Epithelial cell of prostate (primary cell): Measurements from ENCODE around the gene CRY2.
"Not testable (repeated sequence)": the region's sequence is repeated elsewhere in the genome, so short reads cannot be mapped to it uniquely, and the experiment has no call there.

Experiments used
- DNase-seq: peaks from one replicate; pipeline ENCODE4 v3.0.0-alpha.2; 2011; ENCODE audit warnings: low read depth, low spot score
- H3K27ac ChIP-seq: fragments of 450-650 bp; 2 replicates; pipeline ENCODE4 v1.5.1; 2017; ENCODE audit warnings: mild to moderate bottlenecking

The CRY2 gene

GRCh38 chr11:45894555-45895247 lies 47.4 kb downstream of the CRY2 start:
- DNase-seq, result no peak
- H3K27ac ChIP-seq, result no peak overlapping the region

GRCh38 chr11:45895553-45896259 lies 48.4 kb downstream of the CRY2 start:
- no peak for DNase-seq

DNA sequence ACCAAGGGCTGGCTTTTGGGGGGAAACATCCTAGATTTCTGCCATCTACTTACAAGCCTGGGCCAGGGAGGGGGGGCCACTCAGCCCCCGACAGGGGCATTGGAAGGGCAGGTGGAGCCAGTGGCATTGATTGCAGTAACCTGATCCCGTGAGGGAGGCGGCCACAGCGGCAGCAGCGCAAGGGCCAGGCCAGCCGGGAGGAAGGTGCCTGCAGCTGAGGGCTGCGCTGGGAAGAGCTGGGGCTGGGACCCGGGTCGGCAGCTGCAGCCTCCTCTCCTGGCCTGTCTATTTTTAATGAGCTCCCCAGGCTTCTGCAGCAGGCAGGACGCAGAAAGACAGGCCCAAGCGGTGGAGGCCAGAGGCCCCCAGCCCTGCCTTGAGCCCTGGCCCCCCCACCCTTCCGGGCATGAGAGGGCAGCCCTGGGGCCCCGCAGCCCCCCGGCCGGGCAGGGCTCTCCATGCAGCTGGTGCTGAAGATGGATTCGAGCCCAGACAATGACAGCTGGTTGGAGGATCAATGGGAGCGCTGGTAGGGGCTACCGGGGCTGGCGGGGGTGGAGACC lies 49.2 kb downstream of the CRY2 start:
- H3K27ac ChIP-seq, result no peak overlapping the region
- no peak for DNase-seq

More at GRCh38 chr11:45895553-45896259, 48.4 kb downstream of the CRY2 start:
- H3K27ac ChIP-seq, result no peak overlapping the region

- no peak overlapping the region for H3K27ac ChIP-seq
- no peak for DNase-seq
These were observed 50.3 kb downstream of the CRY2 start for GRCh38 chr11:45897556-45897955.

DNA sequence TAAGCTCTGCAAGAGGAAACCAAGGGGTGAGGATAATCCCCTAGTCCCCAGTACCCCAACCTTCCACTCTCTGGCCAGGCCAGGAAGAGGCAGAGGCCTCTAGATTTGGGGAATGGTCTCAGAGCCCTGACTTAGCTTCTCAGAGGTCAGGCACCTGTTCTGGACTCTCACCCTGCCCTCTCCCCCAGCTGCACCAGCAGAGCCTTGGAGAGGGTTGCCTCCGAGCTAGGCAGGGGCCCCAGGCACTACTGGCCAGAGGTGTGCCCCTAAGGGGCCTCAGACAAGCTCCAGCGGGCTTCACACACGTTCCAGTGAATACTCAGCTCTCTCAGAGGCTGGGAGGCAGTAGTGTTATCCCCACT lies 51.8 kb downstream of the CRY2 start:
- DNase-seq, result no peak
- H3K27ac ChIP-seq, result no peak overlapping the region

DNA sequence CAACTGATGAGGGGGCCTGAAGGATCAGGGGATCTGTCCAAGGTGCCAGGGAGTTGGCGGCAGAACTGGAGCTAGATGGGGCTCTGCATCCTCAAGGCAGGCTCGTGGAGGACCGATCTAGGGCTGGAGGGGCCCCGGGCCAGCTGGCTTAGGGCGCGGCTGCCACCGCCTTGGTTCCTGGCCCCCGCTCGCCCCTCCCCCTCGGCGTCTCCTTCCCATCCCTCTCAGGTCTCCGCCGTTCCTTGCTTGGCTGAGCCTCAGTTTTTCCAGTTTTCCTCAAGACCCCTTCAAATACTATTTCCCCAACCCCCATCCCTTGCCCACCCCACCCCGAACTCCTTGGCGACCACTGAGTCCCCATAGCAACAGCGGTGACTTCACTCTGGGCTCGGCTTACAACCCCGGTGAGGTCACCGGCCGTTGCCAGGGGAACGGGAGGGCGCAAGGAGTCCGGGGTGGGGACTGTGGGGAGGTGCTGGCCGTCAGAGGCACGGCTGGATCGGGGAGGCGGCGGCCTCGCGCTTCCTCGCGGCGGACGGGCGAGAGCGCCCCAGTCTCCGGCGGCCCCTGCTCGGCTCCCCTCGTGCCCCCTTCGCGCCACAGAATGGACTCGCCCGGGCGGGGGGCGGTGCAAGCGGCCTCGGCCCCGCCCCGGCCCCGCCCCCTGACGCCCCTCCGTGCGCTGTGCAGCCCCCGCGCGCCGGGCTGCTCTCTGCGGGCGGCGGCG lies 52.3 kb downstream of the CRY2 start:
- no peak overlapping the region for H3K27ac ChIP-seq
- DNase-seq, result no peak

GRCh38 chr11:45900175-45900800 lies 53.0 kb downstream of the CRY2 start:
- not testable (repeated sequence) for H3K27ac ChIP-seq, DNase-seq

GRCh38 chr11:45900916-45901617 lies 53.8 kb downstream of the CRY2 start:
- DNase-seq, result no peak
- H3K27ac ChIP-seq, result no peak overlapping the region

- H3K27ac ChIP-seq, result no peak overlapping the region
- no peak for DNase-seq
These were observed 54.4 kb downstream of the CRY2 start for GRCh38 chr11:45901626-45902025.

DNA sequence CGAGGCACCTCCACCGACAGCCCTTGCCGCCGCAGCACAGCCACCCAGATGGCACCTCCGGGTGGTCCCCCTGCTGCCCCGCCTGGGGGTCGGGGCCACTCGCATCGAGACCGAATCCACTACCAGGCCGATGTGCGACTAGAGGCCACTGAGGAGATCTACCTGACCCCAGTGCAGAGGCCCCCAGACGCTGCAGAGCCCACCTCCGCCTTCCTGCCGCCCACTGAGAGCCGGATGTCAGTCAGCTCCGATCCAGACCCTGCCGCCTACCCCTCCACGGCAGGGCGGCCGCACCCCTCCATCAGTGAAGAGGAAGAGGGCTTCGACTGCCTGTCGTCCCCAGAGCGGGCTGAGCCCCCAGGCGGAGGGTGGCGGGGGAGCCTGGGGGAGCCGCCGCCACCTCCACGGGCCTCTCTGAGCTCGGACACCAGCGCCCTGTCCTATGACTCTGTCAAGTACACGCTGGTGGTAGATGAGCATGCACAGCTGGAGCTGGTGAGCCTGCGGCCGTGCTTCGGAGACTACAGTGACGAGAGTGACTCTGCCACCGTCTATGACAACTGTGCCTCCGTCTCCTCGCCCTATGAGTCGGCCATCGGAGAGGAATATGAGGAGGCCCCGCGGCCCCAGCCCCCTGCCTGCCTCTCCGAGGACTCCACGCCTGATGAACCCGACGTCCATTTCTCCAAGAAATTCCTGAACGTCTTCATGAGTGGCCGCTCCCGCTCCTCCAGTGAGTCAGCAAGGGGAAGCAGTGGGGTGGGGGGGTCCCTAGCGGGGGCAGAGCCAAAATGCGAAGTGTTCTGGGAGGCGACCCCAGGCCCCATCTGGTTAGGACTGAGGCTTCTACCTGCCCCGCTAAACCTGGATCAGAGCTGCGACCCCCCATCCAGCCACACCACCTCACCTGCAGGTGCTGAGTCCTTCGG lies 55.4 kb downstream of the CRY2 start:
- no peak for DNase-seq
- H3K27ac ChIP-seq, result no peak overlapping the region

- no peak for DNase-seq
- H3K27ac ChIP-seq, result no peak overlapping the region
These were observed 57.1 kb downstream of the CRY2 start for GRCh38 chr11:45904309-45904915.

GRCh38 chr11:45905095-45905494 lies 57.8 kb downstream of the CRY2 start:
- H3K27ac ChIP-seq, result no peak overlapping the region
- DNase-seq, result no peak

GRCh38 chr11:45905576-45905975 lies 58.3 kb downstream of the CRY2 start:
- not testable (repeated sequence) for DNase-seq, H3K27ac ChIP-seq

GRCh38 chr11:45906096-45906682 lies 58.9 kb downstream of the CRY2 start:
- no peak for DNase-seq
- no peak overlapping the region for H3K27ac ChIP-seq

GRCh38 chr11:45906965-45907611 lies 59.8 kb downstream of the CRY2 start, which contains the start of gene FREY1:
TSS of gene FREY1 (minus strand) at chr11:45907271. CDS start at chr11:45907245, 26 bp downstream.
- no peak for DNase-seq
- no peak within 1 kb of the TSS for H3K27ac ChIP-seq

- no peak for DNase-seq
- H3K27ac ChIP-seq, result no peak overlapping the region
These were observed 60.7 kb downstream of the CRY2 start for GRCh38 chr11:45907911-45908370.
